Measurements from ENCODE around the gene ALDH3A2.

- TF ChIP-seq YY1 (IDR thresholded peaks at IDR 0.05; ENCODE audit: insufficient read depth, insufficient read length) (no peak), SUZ12 (IDR thresholded peaks at IDR 0.05; ENCODE audit: extremely low read depth, insufficient read depth, insufficient read length) (no peak), ZNF274 (IDR thresholded peaks at IDR 0.05; ENCODE audit: low read depth, low read length) (no peak)
Measured at GRCh38 chr17:19630661-19631060, 17.9 kb upstream of the ALDH3A2 start.
